ENCODE results near the gene CTNNA3. TPM values are rescaled to one million over a fixed set of nuclear protein-coding genes. Genes with fewer than 3 reads are reported as not detected.
"Not testable (repeated sequence)": the region's sequence is repeated elsewhere in the genome, so short reads cannot be mapped to it uniquely, and the experiment has no call there.

CTNNA3 gene
- polyA plus RNA-seq, 1 experiment, result not detected

DNA sequence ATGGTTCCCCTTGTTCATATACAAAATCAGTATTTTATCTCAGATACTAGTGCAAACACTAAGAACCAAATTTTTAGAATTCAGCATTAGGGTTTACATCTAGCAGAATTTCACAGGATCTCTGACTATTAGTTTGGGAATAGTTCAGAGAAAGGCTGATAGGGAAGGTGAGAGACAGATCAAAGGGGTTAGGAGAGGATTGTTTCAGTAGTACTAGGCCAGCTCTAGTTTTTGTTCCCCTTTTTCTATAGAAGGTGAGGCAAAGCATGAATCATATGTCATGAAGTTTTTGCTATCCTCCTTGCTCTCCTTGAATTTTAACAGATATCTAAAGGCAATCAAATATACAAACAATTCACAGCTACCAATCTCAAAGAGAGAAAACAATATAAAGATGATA is 26.1 kb upstream of the CTNNA3 start:
- CTCF ChIA-PET, result interaction anchor here (1.1 to 1.6 kb wide), 2 partner anchors 9 to 25 kb away, joined by 3 read pairs; no protein-coding TSS in a partner anchor
- no peak for TF ChIP-seq CTCF (IDR thresholded peaks at IDR 0.05; ENCODE audit: insufficient read depth, low read depth, low read length)
- POLR2A ChIA-PET, result no interaction called here
- no peaks in the 10 kb centered on the region for H3K36me3 ChIP-seq (ENCODE audit: control insufficient read depth, insufficient read depth, low read length)
- H3K4me3 ChIP-seq (ENCODE audit: low read depth, low read length), result no peak overlapping the region
- H3K27me3 ChIP-seq (ENCODE audit: control insufficient read depth, insufficient read depth, low read length), result no peaks in the 10 kb centered on the region
- DNase-seq (ENCODE audit: low read depth), result no peak

GRCh38 chr10:67716455-67716854 is 20.5 kb upstream of the CTNNA3 start:
- H3K27me3 ChIP-seq (ENCODE audit: control insufficient read depth, insufficient read depth, low read length); H3K36me3 ChIP-seq (ENCODE audit: control insufficient read depth, insufficient read depth, low read length); POLR2A ChIA-PET; H3K4me3 ChIP-seq (ENCODE audit: low read depth, low read length); DNase-seq (ENCODE audit: low read depth): not testable (repeated sequence)
- CTCF ChIA-PET, result interaction anchor here (0.6 to 1.2 kb wide), 2 partner anchors 33 to 65 kb away, joined by 3 to 5 read pairs; no protein-coding TSS in a partner anchor

- no peak for TF ChIP-seq CTCF (IDR thresholded peaks at IDR 0.05; ENCODE audit: insufficient read depth, low read depth, low read length)
- no peak for DNase-seq (ENCODE audit: low read depth)
- ChIA-PET CTCF (interaction anchor here (2.2 kb wide), 1 partner anchor 74 kb away, joined by 9 read pairs; no protein-coding TSS in a partner anchor), POLR2A (no interaction called here)
- Histone ChIP-seq H3K36me3 (ENCODE audit: control insufficient read depth, insufficient read depth, low read length) (no peaks in the 10 kb centered on the region), H3K27me3 (ENCODE audit: control insufficient read depth, insufficient read depth, low read length) (no peaks in the 10 kb centered on the region), H3K4me3 (ENCODE audit: low read depth, low read length) (no peak overlapping the region)
Observed at GRCh38 chr10:67705921-67706320, 9.9 kb upstream of the CTNNA3 start.

- DNase-seq (ENCODE audit: low read depth); H3K36me3 ChIP-seq (ENCODE audit: control insufficient read depth, insufficient read depth, low read length); H3K27me3 ChIP-seq (ENCODE audit: control insufficient read depth, insufficient read depth, low read length); H3K4me3 ChIP-seq (ENCODE audit: low read depth, low read length); POLR2A ChIA-PET: not testable (repeated sequence)
- CTCF ChIA-PET, result interaction anchor here (1.5 kb wide), 1 partner anchor 80 kb away, joined by 3 read pairs; no protein-coding TSS in a partner anchor
Observed at GRCh38 chr10:67699613-67700270, 3.7 kb upstream of the CTNNA3 start.

- Histone ChIP-seq H3K36me3 (ENCODE audit: control insufficient read depth, insufficient read depth, low read length) (no peaks in the 10 kb centered on the region), H3K27me3 (ENCODE audit: control insufficient read depth, insufficient read depth, low read length) (no peaks in the 10 kb centered on the region; the same call in 1 of the 2 replicates), H3K4me3 (ENCODE audit: low read depth, low read length) (no peak overlapping the region)
- TF ChIP-seq CTCF (IDR thresholded peaks at IDR 0.05; ENCODE audit: insufficient read depth, low read depth, low read length), result no peak
- ChIA-PET POLR2A (no interaction called here), CTCF (interaction anchor here (1.3 to 4.8 kb wide), 8 partner anchors 9 to 90 kb away, joined by 3 to 131 read pairs (median 5); no protein-coding TSS in a partner anchor)
- DNase-seq (ENCODE audit: low read depth), result no peak
Observed at GRCh38 chr10:67698164-67698563, 2.2 kb upstream of the CTNNA3 start.

GRCh38 chr10:67697724-67698131 is 1.7 kb upstream of the CTNNA3 start:
- Histone ChIP-seq H3K4me3 (ENCODE audit: low read depth, low read length) (no peak overlapping the region), H3K36me3 (ENCODE audit: control insufficient read depth, insufficient read depth, low read length) (no peaks in the 10 kb centered on the region), H3K27me3 (ENCODE audit: control insufficient read depth, insufficient read depth, low read length) (no peaks in the 10 kb centered on the region; the same call in 1 of the 2 replicates)
- DNase-seq (ENCODE audit: low read depth), result no peak
- TF ChIP-seq CTCF (IDR thresholded peaks at IDR 0.05; ENCODE audit: insufficient read depth, low read depth, low read length), result peak; percentile 67
- POLR2A ChIA-PET, result interaction anchor here (0.6 kb wide), 1 partner anchor 188 kb away, joined by 15 read pairs; no protein-coding TSS in a partner anchor
- CTCF ChIA-PET, result interaction anchor here (0.6 to 4.8 kb wide), 19 partner anchors 9 to 1203 kb away, joined by 3 to 131 read pairs (median 4); no protein-coding TSS in a partner anchor

Measured in BJ (cell line).